Nephron (organoid): ENCODE results near the gene EPHB6.

Experiments
- H3K27ac Mint-ChIP-seq, 3 experiments: 2 replicates each; pipeline ENCODE4 v1.8.0; 2020; ENCODE audit warnings: mixed read lengths in 3 of 3, mild to moderate bottlenecking in 2 of 3, moderate library complexity in 1 of 3
- H3K27me3 Mint-ChIP-seq: 2 replicates; pipeline ENCODE4 v1.8.0; 2021; ENCODE audit warnings: low read depth, mild to moderate bottlenecking, moderate library complexity, mixed read lengths
- H3K36me3 Mint-ChIP-seq: 2 replicates; pipeline ENCODE4 v1.8.0; 2020; ENCODE audit warnings: low read depth, mixed read lengths
- H3K4me1 Mint-ChIP-seq: 2 replicates; pipeline ENCODE4 v1.8.0; 2020; ENCODE audit warnings: mixed read lengths
- H3K4me3 Mint-ChIP-seq, 3 experiments: 2 replicates each; pipeline ENCODE4 v1.8.0; 2020; ENCODE audit warnings: mild to moderate bottlenecking in 3 of 3, mixed read lengths in 3 of 3, moderate library complexity in 2 of 3
- H3K9me3 Mint-ChIP-seq: 2 replicates; pipeline ENCODE4 v1.8.0; 2020; ENCODE audit warnings: mixed read lengths
- TF ChIP-seq, protein P1 (sequence below), 3 experiments: fragments of 200-600 bp; sonication (generic); IDR thresholded peaks; one replicate each; pipeline ENCODE4 v1.5.0; 2021; ENCODE audit warnings: antibody characterized with exemption in 3 of 3; ENCODE audit not compliant: unreplicated experiment in 3 of 3

The EPHB6 gene

DNA sequence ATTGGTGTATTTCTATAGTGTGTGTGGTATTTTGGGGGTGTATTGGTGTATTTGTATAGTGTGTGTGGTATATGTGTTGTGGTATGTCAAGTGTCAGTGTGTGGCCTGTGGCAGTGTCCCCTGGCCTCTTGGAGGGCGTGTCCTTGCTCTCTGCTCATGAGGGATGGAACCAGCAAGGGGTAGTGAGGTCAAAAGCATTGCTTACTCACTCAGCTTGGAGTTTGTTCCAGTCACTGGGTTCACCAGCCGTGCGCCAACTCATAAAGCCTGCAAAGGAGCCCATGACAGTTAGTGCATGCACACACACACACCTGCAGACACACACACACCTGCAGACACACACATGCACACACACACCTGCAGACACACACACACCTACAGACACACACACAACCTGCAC is 34.9 kb downstream of the EPHB6 start:
- Mint-ChIP-seq H3K9me3 (no peaks in the 10 kb centered on the region), H3K4me3 (no peak overlapping the region), H3K4me1 (no peaks in the 10 kb centered on the region)

DNA sequence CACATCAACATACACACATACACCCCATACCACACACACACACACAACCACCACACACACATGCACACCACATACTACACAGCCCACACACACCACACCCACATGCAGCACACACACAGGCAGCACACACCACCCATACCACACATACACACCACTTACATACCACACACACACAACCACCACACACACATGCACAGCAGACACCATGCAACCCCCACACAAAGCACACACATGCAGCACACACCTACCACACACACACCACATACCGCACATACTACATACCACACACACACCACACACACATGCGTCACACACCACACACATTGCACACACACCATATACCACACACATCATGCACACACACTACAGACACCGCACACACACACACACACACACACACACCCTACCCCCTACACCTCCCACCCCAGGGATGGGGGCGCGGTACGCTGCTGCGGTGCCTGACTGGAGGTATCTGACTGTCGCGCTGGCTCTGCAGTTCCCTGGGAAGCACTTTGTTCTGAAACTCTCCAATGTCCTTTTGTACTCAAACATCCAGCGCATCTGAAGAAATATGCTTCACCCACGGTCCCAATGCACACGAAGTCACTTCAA is 36.1 kb downstream of the EPHB6 start:
- Mint-ChIP-seq H3K4me1 (no peaks in the 10 kb centered on the region), H3K27ac (no peak overlapping the region), H3K27me3 (peaks cover 3% of the 10 kb centered on the region), H3K36me3 (no peaks in the 10 kb centered on the region), H3K4me3 (no peak overlapping the region), H3K9me3 (no peaks in the 10 kb centered on the region)
- TF ChIP-seq, protein P1, sequence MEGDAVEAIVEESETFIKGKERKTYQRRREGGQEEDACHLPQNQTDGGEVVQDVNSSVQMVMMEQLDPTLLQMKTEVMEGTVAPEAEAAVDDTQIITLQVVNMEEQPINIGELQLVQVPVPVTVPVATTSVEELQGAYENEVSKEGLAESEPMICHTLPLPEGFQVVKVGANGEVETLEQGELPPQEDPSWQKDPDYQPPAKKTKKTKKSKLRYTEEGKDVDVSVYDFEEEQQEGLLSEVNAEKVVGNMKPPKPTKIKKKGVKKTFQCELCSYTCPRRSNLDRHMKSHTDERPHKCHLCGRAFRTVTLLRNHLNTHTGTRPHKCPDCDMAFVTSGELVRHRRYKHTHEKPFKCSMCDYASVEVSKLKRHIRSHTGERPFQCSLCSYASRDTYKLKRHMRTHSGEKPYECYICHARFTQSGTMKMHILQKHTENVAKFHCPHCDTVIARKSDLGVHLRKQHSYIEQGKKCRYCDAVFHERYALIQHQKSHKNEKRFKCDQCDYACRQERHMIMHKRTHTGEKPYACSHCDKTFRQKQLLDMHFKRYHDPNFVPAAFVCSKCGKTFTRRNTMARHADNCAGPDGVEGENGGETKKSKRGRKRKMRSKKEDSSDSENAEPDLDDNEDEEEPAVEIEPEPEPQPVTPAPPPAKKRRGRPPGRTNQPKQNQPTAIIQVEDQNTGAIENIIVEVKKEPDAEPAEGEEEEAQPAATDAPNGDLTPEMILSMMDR (IDR thresholded peaks at IDR 0.05; ENCODE audit: unreplicated experiment in 3 of 3), result no peak

More for the DNA sequence above, 34.9 kb downstream of the EPHB6 start:
- Mint-ChIP-seq H3K27me3 (peaks cover 3% of the 10 kb centered on the region), H3K27ac (no peak overlapping the region), H3K36me3 (no peaks in the 10 kb centered on the region)
- TF ChIP-seq, protein P1 (IDR thresholded peaks at IDR 0.05; ENCODE audit: unreplicated experiment in 3 of 3), result no peak

DNA sequence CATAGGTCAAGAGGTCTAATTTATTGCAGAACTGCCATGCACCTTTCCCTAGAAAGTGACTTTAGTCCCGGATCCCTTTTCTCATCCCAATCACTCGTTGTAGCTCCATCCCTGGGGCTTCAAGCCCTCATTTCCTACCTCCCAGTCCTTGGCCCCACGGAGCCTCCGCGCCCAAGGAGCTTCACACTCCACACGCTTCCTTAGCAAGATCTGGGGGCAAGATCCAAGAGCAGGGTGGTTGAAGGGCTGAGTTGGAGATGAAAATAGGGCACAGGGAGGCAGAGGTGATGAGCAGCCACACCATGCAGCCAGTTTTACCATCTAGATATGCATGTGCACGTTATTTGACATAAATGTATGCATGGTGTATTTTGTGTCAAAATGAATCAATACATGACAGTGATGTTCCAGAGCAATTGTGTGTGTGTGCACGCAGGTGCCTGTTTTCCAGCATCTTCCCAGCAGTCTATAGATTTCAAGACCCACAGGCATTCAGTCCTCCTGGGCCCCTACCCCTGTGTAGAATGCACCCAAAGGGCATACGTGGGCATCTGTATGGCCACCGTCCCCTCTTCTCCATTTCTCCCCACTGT is 36.7 kb downstream of the EPHB6 start:
- H3K36me3 Mint-ChIP-seq, result no peaks in the 10 kb centered on the region
- no peaks in the 10 kb centered on the region for H3K4me1 Mint-ChIP-seq
- H3K4me3 Mint-ChIP-seq, result no peak overlapping the region
- peaks cover 3% of the 10 kb centered on the region for H3K27me3 Mint-ChIP-seq
- no peaks in the 10 kb centered on the region for H3K9me3 Mint-ChIP-seq
- no peak overlapping the region for H3K27ac Mint-ChIP-seq
- TF ChIP-seq, protein P1 (IDR thresholded peaks at IDR 0.05; ENCODE audit: unreplicated experiment in 3 of 3), result no peak

DNA sequence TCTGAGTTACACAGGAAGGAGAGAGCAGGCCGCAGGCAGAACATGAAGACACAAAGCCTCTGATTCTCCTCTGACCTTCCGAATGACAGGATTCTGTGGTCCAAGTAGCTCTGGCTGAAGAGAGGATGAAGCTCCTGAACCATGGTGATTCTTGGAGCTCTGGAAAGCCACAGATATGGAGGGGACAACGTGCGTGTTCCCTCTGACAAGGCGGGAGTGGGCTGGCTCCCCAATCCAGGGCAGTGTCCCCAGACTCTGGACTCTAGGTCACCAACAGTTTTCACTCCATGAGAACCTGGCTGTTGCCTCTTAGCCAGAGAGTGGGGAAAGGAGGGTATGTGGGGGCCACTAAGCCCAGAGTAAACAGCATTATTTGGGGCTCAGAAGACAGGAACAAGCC is 38.1 kb downstream of the EPHB6 start:
- no peaks in the 10 kb centered on the region for H3K36me3 Mint-ChIP-seq
- H3K4me1 Mint-ChIP-seq, result no peaks in the 10 kb centered on the region
- no peak overlapping the region for H3K27ac Mint-ChIP-seq
- peaks cover 3% of the 10 kb centered on the region for H3K27me3 Mint-ChIP-seq
- no peaks in the 10 kb centered on the region for H3K9me3 Mint-ChIP-seq
- H3K4me3 Mint-ChIP-seq, result no peak overlapping the region
- TF ChIP-seq, protein P1 (IDR thresholded peaks at IDR 0.05; ENCODE audit: unreplicated experiment in 3 of 3), result no peak

GRCh38 chr7:142894112-142894984 is 39.5 kb downstream of the EPHB6 start:
- Mint-ChIP-seq H3K4me3 (no peak overlapping the region), H3K27me3 (peaks cover 3% of the 10 kb centered on the region), H3K4me1 (no peaks in the 10 kb centered on the region), H3K36me3 (no peaks in the 10 kb centered on the region), H3K9me3 (no peaks in the 10 kb centered on the region), H3K27ac (no peak overlapping the region)
- TF ChIP-seq, protein P1 (IDR thresholded peaks at IDR 0.05; ENCODE audit: unreplicated experiment in 3 of 3), result no peak
